HG03064 (cell line): ENCODE data around the gene LPP.
A peak's percentile ranks its signal among the peaks of the same experiment; 100 is the strongest.

Experiments
- ATAC-seq: cut with Tn5 transposase; IDR thresholded peaks from one replicate; pipeline ENCODE4 v1.9.1; 2021; ENCODE audit warnings: low read depth; ENCODE audit not compliant: unreplicated experiment

The LPP gene

DNA sequence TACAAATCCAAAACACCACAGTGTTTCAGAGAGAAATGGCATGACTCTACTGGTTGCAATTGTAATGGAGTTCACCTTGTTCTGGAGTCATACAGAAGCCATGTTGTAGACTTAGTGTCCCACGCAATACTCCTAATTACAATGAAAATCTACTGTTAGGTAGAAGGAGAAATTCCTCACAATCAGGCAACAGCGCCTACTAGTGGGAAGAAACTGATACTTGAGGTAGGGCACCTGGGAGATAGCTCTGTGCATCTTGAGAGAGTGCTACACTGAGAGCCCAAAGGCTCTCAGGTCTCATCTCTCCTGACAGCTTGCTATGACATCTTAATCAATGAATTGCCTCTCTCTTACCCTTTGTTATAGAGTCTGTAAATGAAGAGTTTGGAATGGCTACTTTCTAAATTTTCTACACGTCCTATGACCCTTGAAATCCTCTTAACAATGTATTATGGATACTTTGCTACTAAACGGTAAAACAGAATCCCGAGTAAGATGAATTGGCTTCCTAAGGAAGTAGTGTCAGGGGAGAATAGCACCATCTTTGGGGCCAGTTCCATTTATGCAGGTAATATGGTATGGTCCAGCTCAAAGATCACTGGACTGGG is 595.2 kb downstream of the LPP start:
- ATAC-seq, result no peak

DNA sequence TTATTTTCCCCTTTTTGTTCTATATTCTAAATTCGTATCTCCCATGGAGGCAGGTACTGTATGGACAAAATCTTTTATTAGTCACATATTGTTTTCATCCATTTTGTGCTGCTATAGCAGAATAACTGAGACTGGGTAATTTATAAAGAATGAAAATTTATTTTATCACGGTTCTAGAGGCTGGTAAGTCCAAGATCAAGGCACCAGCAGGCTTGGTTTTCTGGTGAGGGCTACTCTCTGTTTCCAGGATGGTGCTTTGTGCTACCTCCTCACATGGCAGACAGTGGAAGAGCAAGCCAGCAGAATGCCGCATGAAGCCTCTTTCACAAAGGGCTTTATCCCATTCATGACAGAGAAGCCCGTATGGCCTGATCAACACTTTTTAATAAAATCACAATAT is 595.9 kb downstream of the LPP start:
- ATAC-seq, result no peak

DNA sequence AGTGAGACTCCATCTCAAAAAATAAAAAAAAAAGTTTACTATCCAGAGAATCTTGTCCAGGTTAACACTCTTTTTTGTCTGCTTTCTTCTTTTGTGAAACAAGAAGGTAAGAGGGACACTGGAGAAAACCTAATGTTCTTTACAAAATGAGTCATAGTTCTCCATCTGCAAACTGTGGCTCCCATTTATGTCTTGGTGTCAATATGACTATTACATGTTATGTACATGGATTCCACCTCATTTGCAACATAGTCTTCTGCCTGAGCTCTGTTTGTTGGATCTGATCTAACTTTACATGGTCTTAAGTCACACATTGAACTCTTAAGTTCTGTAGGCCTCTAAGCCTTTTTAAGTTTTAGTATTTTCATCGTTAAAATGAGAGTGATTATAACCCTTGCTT is 596.7 kb downstream of the LPP start:
- no peak for ATAC-seq

DNA sequence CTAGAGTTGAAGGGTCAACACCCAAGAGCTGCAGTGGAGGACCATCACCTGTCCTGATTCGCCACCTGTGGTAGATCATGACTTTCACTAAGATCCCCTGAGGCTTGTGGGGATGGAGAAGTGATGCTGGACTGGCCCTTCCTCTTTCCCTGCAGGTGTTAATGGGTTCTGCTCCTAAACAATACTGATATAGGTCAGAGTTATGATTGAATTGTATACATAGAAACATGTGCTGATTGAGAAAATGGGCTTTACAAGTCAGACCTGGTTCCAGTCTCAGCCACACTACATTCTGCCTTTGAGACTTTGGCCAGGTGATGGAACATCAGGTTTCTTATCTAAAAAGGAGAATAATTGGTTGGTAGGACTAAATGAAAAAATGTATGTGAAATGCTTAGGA is 598.9 kb downstream of the LPP start:
- peak; percentile 38 for ATAC-seq

DNA sequence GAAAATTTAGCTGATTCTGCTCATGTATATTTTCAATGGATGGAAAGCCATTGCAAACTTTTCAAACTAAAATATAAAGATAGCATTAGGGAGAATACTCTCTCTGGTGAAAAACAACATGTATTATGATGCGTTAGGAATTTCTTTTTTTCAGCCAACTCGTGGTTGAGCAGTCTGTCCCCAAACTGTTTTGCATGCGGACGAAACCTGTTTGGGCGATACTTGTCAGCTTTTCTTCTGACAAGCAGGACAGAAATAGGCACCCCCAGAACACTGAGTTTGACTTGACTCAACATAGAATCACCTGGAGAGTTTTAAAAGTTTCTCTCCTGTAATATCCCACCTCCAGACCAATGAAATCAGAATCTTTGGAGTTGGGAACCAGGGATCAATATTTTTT is 600.3 kb downstream of the LPP start:
- no peak for ATAC-seq

DNA sequence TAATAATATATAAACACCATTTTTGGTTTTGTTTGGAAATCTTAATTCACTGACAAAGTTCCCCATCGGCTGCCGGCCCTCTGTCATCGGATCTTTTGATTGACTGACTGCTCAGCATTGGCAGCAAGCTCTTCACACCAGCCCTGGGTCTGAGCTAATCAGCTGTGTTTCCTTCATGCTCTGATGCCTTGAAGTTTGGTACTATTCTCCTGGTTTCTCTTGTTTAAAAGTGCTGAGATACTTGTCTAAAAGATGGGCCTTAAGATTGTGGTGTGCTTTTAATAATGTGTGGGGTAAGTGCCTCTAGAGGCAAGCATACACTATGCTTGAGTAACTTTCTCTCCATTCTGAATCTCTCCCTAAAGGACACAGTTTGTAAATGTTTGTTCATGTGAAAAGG is 602.3 kb downstream of the LPP start:
- no peak for ATAC-seq

DNA sequence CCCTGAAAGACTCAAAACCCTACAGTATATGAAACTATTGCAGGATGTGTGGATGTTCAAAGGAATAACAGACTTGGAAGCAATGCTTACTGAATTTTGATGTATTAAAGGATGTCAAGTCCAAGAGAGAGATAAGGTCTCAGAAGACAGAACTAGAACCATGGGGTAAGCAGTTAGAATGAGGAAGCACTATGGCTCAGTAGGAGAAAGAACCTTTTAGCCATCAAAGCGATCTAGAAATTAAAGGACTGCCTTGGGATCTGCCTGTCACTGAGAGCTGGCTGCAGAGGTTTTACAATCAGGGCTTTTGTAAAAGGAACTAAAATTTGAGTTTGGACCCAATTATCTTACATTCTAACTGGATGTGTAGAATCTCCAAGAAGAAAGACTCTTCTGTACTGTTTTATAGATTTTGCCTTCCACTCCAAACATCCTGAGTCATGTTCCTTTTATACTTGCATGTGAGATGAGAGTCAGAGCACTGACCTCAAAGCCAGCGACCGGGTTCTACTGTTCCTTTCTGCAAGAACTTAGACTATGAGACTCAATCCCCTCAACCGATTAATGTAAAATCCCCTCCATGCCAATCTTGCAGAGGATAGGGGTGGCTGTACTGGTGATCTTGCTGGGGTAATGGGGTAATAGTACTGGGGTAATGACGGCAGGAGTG is 605.5 kb downstream of the LPP start:
- no peak for ATAC-seq

DNA sequence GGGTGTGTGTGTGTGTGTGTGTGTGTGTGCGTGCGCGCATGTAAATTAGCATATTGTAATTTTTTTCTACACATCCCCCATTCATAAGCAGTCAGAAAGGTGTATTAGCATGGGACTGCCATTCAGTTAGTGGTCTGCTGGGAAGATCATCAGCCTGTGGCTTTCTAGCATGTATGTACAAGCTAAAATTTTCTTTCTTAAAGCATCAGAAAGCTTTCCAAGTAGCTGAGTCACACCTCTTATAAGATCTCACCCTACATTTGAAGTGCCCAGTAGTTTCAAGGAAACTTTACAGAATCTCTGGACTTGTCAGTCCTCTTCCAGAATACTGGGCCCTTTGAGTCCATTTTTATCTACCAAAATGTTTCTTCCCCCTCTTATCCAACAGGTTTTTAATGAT is 606.5 kb downstream of the LPP start:
- ATAC-seq, result no peak

DNA sequence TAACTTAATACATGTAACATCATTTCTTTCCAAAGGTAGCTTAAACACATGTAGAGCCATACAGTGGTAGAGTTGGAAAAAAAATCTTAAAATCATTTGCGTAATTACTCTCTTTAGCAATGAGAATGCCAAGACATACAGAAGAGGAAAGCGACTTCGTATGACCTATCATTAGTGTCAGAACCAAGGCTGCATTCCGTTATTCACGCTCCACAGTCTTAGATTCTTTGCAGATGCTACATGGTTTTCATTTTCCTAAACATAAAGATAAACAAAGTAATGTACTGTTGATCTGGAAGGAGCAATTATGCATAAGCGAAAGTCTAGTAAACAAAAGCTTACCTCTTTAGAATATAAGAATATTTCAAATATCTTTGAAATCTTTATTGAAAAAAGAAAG is 607.5 kb downstream of the LPP start:
- ATAC-seq, result no peak

DNA sequence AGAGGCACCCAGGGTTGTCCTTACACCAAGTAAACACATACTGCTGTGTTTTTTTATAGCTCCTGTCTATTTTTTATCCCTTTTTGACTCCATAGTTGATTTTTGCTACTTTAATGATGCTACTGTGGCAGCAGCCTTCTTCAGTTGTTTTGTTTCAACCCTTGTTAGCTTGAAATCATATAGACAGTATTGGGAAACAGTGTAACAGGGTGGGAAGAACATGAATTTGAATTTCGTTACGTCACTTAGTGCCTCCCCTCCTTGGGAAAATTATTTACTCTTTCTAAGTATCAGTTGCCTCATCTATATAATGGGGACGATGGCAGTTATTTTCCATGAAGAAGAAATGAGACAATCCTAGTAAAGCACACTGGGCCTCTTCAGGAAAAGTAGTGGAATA is 608.0 kb downstream of the LPP start:
- ATAC-seq, result no peak

DNA sequence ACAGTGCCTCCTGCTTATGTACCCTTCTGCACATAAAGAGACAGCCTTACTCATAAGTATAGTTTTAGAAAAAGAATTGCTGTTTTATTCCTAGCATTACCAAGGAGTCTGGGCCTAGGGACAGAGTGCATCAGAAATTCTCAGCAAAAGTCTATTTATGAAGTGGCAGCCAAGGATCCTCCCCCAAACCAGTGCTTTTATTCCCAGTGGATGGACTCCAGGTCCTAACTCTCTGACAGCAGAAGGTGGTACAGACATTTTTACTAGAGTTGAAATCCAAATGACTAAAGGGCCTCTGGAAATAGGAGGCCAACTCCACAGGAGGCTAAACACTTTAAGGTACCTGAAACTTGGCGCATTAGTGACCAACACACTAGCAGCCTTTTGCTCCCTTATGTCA is 610.7 kb downstream of the LPP start:
- no peak for ATAC-seq

DNA sequence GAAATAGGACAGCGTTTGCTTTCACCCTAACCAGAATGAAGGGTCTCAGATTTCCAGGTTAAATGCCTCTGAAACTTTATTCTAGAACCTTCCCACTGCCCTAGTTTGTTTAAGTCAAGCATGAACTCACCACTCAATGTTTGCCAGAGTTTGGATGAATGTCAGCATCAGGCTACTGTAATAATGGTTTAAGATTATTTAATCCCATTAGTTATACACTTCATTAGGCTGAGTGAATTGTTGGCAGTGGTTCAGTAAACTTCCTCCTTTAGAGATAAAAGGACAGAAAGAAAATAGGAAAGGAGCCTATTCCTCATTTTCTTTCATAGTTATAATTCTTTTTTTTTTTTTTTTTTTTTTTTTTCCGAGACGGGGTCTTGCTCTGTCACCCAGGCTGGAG is 615.9 kb downstream of the LPP start:
- no peak for ATAC-seq

DNA sequence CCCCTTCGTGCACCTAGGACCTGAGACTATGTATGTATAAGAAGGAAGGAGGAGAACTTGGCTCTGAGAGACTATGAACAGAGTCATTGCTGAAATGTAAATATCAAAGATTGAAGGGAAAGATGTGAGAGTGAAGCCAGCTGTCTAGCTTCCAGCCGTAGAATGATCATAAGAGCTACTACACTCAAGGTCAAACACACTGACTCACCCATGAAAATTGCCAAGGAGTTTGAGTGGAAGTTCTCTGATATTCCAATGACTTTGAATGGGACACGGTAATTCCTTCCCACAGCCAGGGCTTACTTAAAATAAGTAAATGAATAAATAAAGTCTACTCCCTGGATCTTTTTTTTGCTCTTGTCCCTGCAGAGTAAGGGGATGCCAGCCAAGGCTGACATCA is 618.9 kb downstream of the LPP start:
- ATAC-seq, result no peak

DNA sequence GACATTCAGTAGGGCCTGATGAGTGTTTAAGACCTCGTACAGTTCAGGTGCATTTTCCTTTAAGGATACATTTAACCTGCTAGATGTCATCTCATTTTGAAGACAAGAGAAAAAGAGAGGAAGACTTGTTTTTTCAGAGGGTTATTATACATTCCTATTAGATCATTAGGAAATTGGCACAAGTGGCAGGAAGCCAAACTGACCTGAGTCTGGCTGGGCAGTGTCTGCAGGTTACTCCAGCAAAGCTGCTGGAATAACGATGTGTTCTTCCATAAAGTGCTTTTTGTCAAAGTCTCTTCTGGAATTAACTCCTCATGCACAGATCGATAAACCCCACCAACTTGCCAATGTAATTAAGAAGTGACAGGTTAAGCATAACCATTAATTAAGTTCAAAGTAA is 621.5 kb downstream of the LPP start:
- ATAC-seq, result no peak

DNA sequence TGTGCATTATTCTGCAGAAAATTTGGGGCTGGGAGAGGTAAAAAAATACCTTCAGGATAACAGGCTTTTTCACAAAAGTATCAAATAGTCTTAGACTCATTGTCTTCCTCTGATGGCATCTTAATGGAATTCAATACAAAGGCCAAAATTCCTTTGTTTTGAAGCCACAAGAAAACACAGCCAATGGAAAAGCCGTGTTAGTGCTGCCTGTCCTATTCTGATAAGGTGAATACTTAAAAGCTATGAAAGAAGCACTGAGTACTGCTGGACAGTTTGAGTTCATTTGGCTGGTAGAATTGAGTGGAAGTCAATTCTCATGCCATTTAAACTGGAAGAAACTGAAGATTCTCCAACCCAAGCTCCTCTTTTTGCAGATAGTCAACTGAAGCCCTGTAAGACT is 622.5 kb downstream of the LPP start:
- ATAC-seq, result no peak

DNA sequence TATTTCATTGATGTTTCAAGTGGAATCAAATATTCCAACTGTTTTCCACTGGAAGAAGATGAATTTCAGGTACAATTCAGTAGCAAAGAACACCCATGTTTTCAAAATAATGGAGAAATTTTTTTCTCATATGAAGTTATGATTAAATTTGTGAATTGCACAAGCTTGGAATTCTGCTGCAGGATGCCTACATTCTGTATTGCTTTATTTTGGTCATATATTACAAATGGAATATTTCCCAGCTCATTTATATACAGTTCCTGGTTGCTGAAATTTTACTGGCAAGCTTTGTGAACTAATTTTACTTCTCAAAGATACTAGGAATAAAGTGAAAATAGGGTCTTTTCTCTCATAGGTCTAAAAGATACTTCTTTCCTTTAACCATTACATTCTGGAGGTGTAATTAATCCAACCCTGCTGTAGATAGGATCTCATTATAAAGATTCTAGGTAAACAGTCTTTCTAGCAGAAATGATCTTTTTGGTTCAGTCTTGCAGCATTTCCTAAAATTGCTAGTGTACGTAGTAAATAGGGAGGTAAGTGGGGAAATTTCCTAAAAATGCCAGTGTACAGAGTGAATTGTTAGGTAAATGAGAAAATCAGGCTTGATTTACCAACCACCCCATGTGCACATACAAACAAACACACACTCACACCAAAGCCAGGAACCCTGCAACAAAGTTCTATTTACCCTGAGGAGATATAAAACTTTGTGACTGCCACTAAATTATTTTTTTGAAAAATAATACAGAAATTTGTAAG is 624.3 kb downstream of the LPP start:
- no peak for ATAC-seq

DNA sequence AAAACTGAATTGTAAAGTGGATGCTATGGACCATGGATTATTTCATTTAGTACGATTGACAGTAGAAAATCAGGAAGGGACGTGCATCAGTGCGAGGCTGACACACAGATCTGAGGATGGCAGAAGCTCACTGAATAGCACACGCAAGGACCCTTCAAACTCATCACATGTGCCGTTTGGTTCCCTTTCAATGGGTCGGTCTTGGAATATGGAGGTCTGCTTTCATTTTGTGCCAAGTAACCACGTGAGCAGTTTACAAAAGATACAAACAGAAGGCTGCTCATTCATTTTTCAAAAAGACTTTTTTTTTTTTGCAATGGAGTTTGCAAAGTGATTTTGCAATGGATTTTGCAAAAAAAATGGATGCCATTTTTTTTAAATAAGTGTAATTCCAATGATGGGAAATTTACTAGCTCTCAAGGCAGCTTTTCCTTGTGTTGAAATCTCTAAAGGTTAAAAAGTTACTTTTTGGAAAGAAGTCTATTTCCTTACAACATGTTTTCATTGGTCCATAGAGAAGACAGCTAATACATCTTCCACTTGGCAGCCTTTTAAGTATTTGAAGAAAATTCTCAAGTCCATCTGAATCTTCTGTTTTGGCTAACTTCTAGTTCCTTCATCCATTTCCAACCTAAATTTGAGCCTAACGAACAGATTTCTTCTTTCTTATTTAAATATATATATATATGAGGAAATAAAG is 625.5 kb downstream of the LPP start:
- no peak for ATAC-seq

DNA sequence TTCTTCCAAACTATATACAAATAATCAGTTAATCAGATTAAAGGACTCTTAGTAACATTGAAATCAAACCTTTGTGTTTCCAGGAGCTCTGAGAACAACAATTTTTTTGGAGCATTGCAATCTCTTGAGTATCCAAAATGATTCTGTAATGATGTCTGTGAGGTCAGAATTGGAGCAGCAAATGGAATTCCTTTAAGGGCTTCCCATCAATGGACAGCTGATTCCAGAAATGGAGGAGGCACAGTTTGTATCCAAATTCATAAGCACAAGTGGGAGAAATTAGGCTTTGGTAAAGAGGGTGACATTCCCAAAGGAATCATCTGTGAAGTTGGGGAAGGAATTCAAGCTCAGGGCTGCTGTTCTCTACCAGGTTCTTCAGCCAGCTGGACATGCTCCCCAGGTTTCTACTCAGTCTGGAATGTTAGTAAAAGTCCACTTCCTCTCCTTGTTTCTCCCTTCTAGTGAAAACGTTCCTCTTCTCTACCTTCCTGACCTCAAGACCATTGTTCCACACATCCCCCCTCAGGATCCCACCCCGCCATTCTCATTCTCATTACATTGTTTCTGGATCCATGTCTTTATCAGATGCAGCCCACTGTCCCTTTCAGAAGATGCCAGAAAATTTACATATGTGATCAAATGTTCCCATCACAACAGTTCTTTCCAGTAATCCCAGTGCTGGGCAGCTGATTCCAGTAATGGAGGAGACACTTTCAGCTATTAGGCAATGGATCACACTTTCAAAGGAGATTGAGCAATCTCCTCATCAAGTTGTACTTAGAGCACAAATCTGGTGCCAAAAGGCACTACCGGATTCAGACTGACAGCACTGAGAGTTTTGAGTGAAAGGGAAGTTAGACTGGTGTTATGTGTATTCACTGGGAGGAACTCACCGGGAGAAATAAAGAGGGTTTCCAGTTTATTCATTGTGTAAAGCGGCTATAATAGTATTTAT is 626.5 kb downstream of the LPP start:
- ATAC-seq, result no peak

DNA sequence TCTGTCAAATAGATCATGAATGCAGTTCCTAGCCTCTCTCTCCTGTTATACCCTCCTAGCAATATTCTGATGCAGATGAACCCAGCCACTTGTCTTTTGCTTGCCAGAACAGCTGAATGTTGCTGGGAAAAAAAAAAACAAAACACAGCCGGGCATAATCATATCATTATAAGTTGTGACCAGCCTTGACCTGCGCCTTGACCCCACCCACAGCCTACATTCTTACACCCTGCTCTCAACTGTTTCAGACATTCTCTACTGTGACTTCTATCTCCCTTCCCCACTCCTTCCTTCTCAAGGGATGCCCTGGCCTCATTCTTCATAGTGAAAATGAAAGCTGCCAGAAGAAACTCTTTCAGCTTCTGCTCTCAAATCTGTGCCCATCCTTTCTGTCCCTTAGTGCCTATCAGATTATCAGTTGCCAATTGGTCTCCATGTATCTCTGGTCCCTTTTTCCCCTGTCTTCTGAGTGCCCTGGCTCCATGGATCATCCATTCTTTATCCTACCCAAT is 628.7 kb downstream of the LPP start:
- ATAC-seq, result no peak

DNA sequence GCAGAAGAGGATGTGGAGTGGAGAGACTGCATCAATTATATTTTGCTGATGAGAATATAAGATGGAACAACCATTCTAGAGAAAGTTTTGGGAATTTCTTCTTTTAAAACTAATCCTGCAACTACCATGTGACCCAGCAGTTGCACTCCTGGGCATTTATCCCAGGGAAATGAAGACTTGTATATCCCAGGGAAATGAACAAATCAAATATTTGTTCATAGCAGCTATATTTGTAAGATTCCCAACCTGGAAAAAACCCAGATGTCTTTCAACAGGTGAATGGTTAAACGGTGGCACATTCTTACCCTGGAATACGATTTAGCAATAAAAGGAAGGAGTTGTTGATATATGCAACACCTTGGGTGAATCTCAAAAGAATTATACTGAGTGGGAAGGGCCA is 632.5 kb downstream of the LPP start:
- no peak for ATAC-seq
